ENCODE data around the gene PRRC2C. TPM values are rescaled to one million over a fixed set of nuclear protein-coding genes. Genes with fewer than 3 reads are reported as not detected.
"Not testable (repeated sequence)": the region's sequence is repeated elsewhere in the genome, so short reads cannot be mapped to it uniquely, and the experiment has no call there.

Gene PRRC2C
- 100 to 1,000 TPM; 284 to 286 TPM for total RNA-seq

GRCh38 chr1:171485375-171486047 lies at the start of gene PRRC2C:
TSS of gene PRRC2C (plus strand) at chr1:171485530. CDS start at chr1:171512089, 26,559 bp downstream.
- peak; percentile 91 to 94 for ATAC-seq (replicated peaks in 1 of 2)
- H3K27me3 Mint-ChIP-seq (ENCODE audit: low read depth), result no peaks in the 10 kb centered on the region
- peaks cover 50% of the 10 kb centered on the region for H3K4me1 Mint-ChIP-seq (ENCODE audit: low read depth)
- DNase-seq, result peak; percentile 93 to 95
- H3K9me3 Mint-ChIP-seq, result no peaks in the 10 kb centered on the region
- peak within 1 kb of the TSS; percentile 98 for H3K27ac Mint-ChIP-seq
- peaks cover 8 to 22% of the 10 kb centered on the region in 2 donors for H3K36me3 Mint-ChIP-seq (ENCODE audit: insufficient read depth in 2 of 2)
- H3K4me3 Mint-ChIP-seq, result peak within 1 kb of the TSS; percentile 97 to 98

GRCh38 chr1:171438441-171438840 lies 46.9 kb upstream of the PRRC2C start:
- H3K27me3 Mint-ChIP-seq (ENCODE audit: low read depth), result peaks cover 7% of the 10 kb centered on the region
- DNase-seq (no peak), ATAC-seq (replicated peaks in 1 of 2) (no peak)
- no peaks in the 10 kb centered on the region for H3K9me3 Mint-ChIP-seq
- no peaks in the 10 kb centered on the region for H3K36me3 Mint-ChIP-seq (ENCODE audit: insufficient read depth in 2 of 2)
- no peak overlapping the region for H3K27ac Mint-ChIP-seq
- H3K4me3 Mint-ChIP-seq, result no peak overlapping the region
- peaks cover 9% of the 10 kb centered on the region for H3K4me1 Mint-ChIP-seq (ENCODE audit: low read depth)

GRCh38 chr1:171440201-171440600 lies 45.1 kb upstream of the PRRC2C start:
- not testable (repeated sequence) for H3K4me1 Mint-ChIP-seq (ENCODE audit: low read depth); H3K4me3 Mint-ChIP-seq; H3K9me3 Mint-ChIP-seq; H3K27me3 Mint-ChIP-seq (ENCODE audit: low read depth); ATAC-seq (replicated peaks in 1 of 2); H3K27ac Mint-ChIP-seq; DNase-seq; H3K36me3 Mint-ChIP-seq (ENCODE audit: insufficient read depth in 2 of 2)

GRCh38 chr1:171441278-171441895 lies 43.9 kb upstream of the PRRC2C start:
- not testable (repeated sequence) for H3K9me3 Mint-ChIP-seq; H3K4me3 Mint-ChIP-seq; H3K4me1 Mint-ChIP-seq (ENCODE audit: low read depth); H3K27ac Mint-ChIP-seq; ATAC-seq (replicated peaks in 1 of 2); H3K36me3 Mint-ChIP-seq (ENCODE audit: insufficient read depth in 2 of 2); H3K27me3 Mint-ChIP-seq (ENCODE audit: low read depth); DNase-seq

- DNase-seq (no peak), ATAC-seq (replicated peaks in 1 of 2) (no peak)
- Mint-ChIP-seq H3K27me3 (ENCODE audit: low read depth) (no peaks in the 10 kb centered on the region), H3K4me1 (ENCODE audit: low read depth) (no peaks in the 10 kb centered on the region), H3K9me3 (no peaks in the 10 kb centered on the region), H3K27ac (no peak overlapping the region), H3K4me3 (no peak overlapping the region), H3K36me3 (ENCODE audit: insufficient read depth in 2 of 2) (no peaks in the 10 kb centered on the region)
Observed at GRCh38 chr1:171446386-171446785, 38.9 kb upstream of the PRRC2C start.

GRCh38 chr1:171455967-171456366 lies 29.4 kb upstream of the PRRC2C start:
- H3K27me3 Mint-ChIP-seq (ENCODE audit: low read depth), result no peaks in the 10 kb centered on the region
- ATAC-seq (replicated peaks in 1 of 2) (no peak), DNase-seq (no peak)
- H3K27ac Mint-ChIP-seq, result no peak overlapping the region
- H3K36me3 Mint-ChIP-seq (ENCODE audit: insufficient read depth in 2 of 2), result peaks cover 0 to 3% of the 10 kb centered on the region in 2 donors
- peaks cover 6% of the 10 kb centered on the region in 2 donors for H3K9me3 Mint-ChIP-seq
- H3K4me1 Mint-ChIP-seq (ENCODE audit: low read depth), result no peaks in the 10 kb centered on the region
- no peak overlapping the region for H3K4me3 Mint-ChIP-seq

GRCh38 chr1:171457412-171457811 lies 27.9 kb upstream of the PRRC2C start:
- DNase-seq (no peak), ATAC-seq (replicated peaks in 1 of 2) (no peak)
- no peak overlapping the region for H3K4me3 Mint-ChIP-seq
- H3K27me3 Mint-ChIP-seq (ENCODE audit: low read depth), result no peaks in the 10 kb centered on the region
- peaks cover 2 to 4% of the 10 kb centered on the region in 2 donors for H3K9me3 Mint-ChIP-seq
- H3K36me3 Mint-ChIP-seq (ENCODE audit: insufficient read depth in 2 of 2), result peaks cover 0 to 2% of the 10 kb centered on the region in 2 donors
- no peaks in the 10 kb centered on the region for H3K4me1 Mint-ChIP-seq (ENCODE audit: low read depth)
- H3K27ac Mint-ChIP-seq, result no peak overlapping the region

- no peak for DNase-seq
- H3K4me3 Mint-ChIP-seq, result no peak overlapping the region
- H3K4me1 Mint-ChIP-seq (ENCODE audit: low read depth), result no peaks in the 10 kb centered on the region
- no peak overlapping the region for H3K27ac Mint-ChIP-seq
- no peaks in the 10 kb centered on the region for H3K36me3 Mint-ChIP-seq (ENCODE audit: insufficient read depth in 2 of 2)
- no peaks in the 10 kb centered on the region for H3K9me3 Mint-ChIP-seq
- no peak for ATAC-seq (replicated peaks in 1 of 2)
- H3K27me3 Mint-ChIP-seq (ENCODE audit: low read depth), result no peaks in the 10 kb centered on the region
Observed at GRCh38 chr1:171460018-171460620, 25.2 kb upstream of the PRRC2C start.

GRCh38 chr1:171467626-171468025 lies 17.7 kb upstream of the PRRC2C start:
- ATAC-seq (replicated peaks in 1 of 2) (no peak), DNase-seq (no peak)
- H3K27me3 Mint-ChIP-seq (ENCODE audit: low read depth), result no peaks in the 10 kb centered on the region
- H3K27ac Mint-ChIP-seq, result no peak overlapping the region
- H3K4me1 Mint-ChIP-seq (ENCODE audit: low read depth), result no peaks in the 10 kb centered on the region
- no peaks in the 10 kb centered on the region for H3K36me3 Mint-ChIP-seq (ENCODE audit: insufficient read depth in 2 of 2)
- H3K9me3 Mint-ChIP-seq, result no peaks in the 10 kb centered on the region
- H3K4me3 Mint-ChIP-seq, result no peak overlapping the region

GRCh38 chr1:171468120-171468750 lies 17.1 kb upstream of the PRRC2C start:
- Mint-ChIP-seq H3K27ac (no peak overlapping the region), H3K36me3 (ENCODE audit: insufficient read depth in 2 of 2) (no peaks in the 10 kb centered on the region), H3K27me3 (ENCODE audit: low read depth) (no peaks in the 10 kb centered on the region), H3K9me3 (no peaks in the 10 kb centered on the region), H3K4me3 (no peak overlapping the region), H3K4me1 (ENCODE audit: low read depth) (no peaks in the 10 kb centered on the region)
- peak in 1 of 2 donors; percentile 62 for ATAC-seq (replicated peaks in 1 of 2)
- no peak for DNase-seq

GRCh38 chr1:171470726-171471125 lies 14.6 kb upstream of the PRRC2C start:
- no peak for DNase-seq
- ATAC-seq (replicated peaks in 1 of 2), result no peak
- no peaks in the 10 kb centered on the region for H3K36me3 Mint-ChIP-seq (ENCODE audit: insufficient read depth in 2 of 2)
- no peak overlapping the region for H3K4me3 Mint-ChIP-seq
- no peaks in the 10 kb centered on the region for H3K9me3 Mint-ChIP-seq
- H3K4me1 Mint-ChIP-seq (ENCODE audit: low read depth), result no peaks in the 10 kb centered on the region
- H3K27me3 Mint-ChIP-seq (ENCODE audit: low read depth), result no peaks in the 10 kb centered on the region
- no peak overlapping the region for H3K27ac Mint-ChIP-seq

- Mint-ChIP-seq H3K27me3 (ENCODE audit: low read depth) (no peaks in the 10 kb centered on the region), H3K9me3 (no peaks in the 10 kb centered on the region), H3K4me1 (ENCODE audit: low read depth) (no peaks in the 10 kb centered on the region), H3K4me3 (no peak overlapping the region), H3K27ac (no peak overlapping the region), H3K36me3 (ENCODE audit: insufficient read depth in 2 of 2) (no peaks in the 10 kb centered on the region)
- ATAC-seq (replicated peaks in 1 of 2), result no peak
- DNase-seq, result no peak
Observed at GRCh38 chr1:171472183-171472647, 13.1 kb upstream of the PRRC2C start.

GRCh38 chr1:171476829-171477228 lies 8.5 kb upstream of the PRRC2C start:
- Mint-ChIP-seq H3K27me3 (ENCODE audit: low read depth) (no peaks in the 10 kb centered on the region), H3K36me3 (ENCODE audit: insufficient read depth in 2 of 2) (no peaks in the 10 kb centered on the region), H3K4me1 (ENCODE audit: low read depth) (no peaks in the 10 kb centered on the region), H3K9me3 (no peaks in the 10 kb centered on the region), H3K4me3 (no peak overlapping the region), H3K27ac (no peak overlapping the region)
- ATAC-seq (replicated peaks in 1 of 2) (no peak), DNase-seq (no peak)

Data from activated T-cell treated with anti-CD3 and anti-CD28 coated beads, Interleukin-2, amount 50 U/mL, for 72 hours (primary cell).